Mesenteric fat pad (tissue), 1 donor: ENCODE measurements around the gene CACNA2D1. TPM values are rescaled to one million over a fixed set of nuclear protein-coding genes. Genes with fewer than 3 reads are reported as not detected.
A peak's percentile ranks its signal among the peaks of the same experiment; 100 is the strongest.

Experiments
- DNase-seq: peaks from one replicate; pipeline ENCODE4 v3.0.0-alpha.2; 2020; ENCODE audit warnings: low spot score
- total RNA-seq: library from RNA; stranded (reverse); fragmentation: NEBNext Ultra II Directional; extraction: Animal tissue kit (Norgen Biotek cat#: 25700); gene quantifications from one replicate; pipeline ENCODE4 v1.2.1, GENCODE V29; 2021
- donor health status: DM: yes; HTN: yes; CAD: no.

The CACNA2D1 gene
- total RNA-seq, 1 donor from 2014 or later: 33.5 TPM

DNA sequence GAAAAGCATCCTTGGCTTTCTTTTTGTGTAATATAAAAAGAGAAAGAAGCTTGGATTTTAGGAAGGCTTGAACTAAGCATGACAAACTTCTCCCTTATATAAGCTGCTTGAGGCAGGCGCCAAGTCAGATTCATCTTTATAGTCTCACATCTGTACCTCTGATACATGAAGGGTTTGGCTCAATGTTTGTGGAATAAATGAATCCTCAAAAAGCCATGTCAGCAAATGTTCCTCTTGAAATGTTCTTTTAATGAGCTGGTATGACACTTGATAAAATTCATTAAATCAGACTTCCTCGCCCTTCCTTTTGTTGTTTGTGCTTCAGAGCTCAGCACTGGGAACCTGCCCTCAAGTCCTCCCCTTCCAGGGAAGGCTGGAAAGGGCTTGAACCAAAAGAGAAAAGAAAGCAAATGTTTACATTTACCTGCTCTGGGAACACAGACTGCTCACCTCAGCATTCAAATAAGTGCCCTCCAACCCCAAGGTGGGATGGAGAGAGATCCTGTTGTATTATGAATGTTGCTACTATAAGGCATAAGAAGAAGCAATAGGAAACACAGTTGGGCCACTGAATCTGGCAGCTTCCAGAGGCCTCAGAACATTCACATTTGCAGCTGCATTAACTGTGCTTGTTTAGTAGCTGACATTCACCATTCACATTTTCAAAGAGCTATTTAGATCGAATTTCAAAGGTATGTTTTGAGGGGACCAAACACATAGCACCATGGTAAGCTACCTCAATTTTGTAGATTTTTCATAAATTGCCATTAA is 212.6 kb downstream of the CACNA2D1 start:
- no peak for DNase-seq

DNA sequence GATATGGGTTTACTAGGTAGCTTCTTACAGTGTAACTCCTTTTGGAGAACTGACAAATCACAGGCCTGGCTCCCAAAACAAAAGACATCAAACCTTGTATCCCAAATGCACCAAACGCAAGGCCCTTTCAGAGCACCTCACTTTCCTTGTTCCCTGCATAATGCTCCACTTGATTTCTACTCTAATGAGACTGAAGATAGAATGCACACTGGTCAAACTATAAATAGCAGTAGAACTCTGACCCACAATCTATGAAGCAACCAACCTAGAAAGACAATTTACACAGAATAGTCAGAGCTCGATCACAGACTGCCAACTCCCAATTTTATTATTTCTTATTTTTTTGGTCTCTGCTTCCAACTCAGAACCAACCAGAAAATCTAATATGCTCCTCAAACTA is 214.4 kb downstream of the CACNA2D1 start:
- DNase-seq: no peak

DNA sequence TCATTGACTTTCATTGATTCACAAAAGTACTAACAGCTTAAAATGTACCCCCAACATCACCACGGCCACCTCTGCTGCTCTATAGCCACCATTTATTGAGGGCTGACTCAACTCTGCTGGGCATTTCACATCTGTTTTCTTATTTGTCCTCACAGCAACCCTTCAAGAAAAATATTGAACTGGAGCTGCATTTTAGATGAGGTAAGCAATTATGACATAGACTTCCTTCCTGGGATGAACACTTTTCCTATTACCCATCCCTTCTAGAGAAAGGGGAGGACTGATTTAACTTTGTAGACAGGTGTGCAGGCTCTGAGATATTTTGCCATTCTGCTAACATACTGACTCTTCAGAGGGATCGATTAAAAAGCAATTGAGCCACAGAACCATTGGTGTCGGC is 217.4 kb downstream of the CACNA2D1 start:
- DNase-seq: no peak

DNA sequence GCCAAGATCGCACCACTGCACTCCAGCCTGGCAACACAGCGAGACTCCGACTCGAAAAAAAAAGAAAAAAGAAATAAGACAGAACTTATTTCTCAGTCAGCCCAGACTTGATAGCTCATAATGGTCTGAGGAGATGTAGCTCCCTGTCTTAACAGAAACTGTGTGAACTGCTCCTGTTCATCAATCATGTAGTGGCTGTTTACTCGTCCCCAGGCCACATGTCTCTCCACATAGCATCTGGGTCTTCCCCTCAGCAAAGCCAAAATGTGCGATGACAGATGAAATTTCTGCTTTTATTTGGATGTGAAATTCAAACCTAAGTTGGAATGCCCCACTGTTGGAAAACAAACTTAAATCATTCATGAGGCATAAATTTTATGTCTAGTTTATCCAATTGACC is 219.0 kb downstream of the CACNA2D1 start:
- DNase-seq: no peak

DNA sequence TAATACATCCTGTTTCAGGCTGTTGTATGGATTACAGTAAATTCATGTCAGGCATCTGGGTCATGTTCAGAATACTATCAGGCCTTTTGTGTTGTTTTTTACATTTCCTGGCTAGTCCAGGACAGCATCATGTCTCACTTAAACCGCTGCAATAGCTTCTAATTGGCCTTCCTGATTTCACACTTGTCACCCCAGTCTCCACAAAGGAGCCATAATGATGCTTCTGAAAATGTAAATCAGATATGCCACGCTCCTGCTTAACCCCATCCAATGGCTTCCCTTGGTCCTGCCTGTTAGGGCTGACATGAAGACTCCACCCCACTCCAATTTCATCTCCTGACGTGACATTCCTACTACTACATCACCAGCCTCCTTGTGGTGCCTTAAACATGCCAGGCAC is 220.0 kb downstream of the CACNA2D1 start:
- no peak for DNase-seq

DNA sequence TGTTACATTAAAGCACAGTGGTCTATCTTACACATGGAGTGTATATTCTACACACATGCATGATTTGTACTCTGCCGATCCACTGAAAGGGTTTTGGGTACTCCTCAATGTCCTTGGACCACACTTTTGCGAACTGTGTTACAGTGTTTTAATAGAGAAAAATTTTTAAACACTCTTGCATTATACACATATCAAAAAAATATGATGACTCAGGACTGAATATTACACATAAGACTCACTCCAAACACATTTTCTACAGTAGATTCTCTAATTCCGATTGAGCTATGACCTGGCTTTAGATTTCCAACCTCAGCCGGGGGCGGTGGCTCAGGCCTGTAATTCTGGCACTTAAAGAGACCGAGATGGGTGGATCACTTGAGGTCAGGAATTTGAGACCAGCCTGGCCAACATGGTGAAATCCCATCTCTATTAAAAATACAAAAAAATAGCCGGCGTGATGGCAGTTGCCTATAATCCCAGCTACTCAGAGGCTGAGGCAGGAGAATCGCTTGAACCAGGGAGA is 222.4 kb downstream of the CACNA2D1 start:
- DNase-seq: no peak

DNA sequence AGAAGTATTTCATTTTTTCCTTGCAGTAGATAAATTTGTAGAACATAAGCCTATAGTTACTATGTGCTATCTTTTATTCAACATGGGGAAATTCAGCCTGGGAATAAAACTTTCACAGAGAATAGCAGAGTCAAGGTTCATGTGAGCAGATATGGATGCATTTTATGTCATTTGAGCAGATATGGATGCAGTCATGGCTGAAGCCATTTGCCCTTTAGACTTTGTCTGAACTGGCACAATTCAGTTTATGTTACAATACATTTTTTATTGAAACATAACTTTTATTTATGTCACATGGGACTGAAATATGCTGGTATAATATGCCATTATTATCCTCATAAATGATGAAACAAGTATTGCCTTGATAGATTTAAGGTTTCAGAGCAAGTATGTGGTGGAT is 231.1 kb downstream of the CACNA2D1 start:
- DNase-seq: no peak

DNA sequence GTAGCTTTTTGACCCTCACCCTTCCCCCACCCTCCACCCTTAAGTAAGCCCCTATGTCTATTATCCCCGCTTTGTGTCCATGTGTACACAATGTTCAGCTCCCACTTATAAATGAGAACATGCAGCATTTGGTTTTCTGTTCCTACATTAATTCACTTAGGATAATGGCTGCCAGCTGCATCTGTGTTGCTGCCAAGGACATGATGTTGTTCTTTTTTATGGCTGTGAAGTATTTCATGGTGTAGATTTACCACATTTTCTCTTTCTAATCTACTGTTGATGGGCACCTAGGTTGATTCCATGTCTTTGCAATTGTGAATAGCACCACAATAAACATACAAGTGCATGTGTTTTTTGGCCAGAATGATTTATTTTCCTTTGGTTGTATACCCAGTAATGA is 232.2 kb downstream of the CACNA2D1 start:
- no peak for DNase-seq

DNA sequence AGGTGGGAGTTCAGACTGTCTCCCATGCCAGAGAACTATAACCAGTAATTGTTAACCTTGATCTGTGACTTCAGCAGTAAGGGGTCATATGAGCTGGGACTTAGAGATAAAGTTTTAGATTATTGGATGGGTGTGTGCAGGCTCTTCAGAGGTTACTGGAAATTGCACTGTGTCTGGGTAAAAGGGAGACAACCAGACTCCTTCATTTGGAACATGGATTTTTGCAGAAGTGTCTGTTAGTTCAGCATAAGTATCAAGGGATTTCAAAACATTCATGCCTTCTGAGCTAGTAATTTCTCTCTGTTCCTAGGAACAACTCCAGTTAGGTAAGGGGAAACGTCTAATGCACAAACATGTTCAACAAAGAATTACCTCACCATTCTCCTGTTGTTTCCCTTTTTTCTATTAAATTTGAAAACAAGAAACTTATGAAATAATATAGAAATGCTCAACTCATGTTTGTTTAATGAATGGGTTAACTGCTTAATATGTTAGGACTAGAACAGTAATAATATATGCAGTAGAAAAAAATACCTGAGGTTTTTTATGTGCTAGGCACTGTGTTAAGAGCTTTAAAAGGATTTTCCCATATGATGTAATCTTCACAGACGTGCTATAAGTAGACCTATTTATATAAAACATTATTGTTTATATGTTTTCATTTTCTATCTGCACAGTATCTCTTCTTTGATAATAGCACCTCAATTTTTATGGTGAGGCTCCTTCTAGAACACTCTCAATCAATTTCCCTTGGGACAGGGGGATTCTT is 233.0 kb downstream of the CACNA2D1 start:
- no peak for DNase-seq

DNA sequence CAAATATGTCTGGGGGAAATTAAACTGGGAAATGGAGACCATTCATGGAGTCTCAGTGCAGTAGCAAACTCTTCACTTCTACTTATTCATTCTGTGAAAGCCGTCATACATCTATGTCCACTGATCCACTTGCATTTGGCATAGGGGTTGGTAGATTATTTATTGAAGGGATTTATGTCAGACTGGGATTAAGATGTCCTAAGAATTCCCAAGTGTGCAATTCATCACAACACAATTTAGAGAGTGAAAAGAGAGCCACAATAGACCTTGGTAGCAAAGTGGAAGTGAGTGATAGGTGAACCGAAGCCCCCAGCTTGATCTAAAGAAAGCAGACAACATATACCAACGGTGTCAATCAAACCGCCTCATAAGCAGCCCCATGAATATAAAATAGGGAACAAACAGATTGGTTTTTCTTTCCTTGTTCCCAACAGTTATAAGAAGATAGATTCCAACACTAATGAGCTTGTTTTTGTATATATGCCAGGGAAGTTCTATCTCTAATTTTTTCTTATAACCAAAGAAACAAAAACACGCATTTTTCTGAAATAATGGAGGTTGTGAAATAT is 234.3 kb downstream of the CACNA2D1 start:
- DNase-seq: no peak

DNA sequence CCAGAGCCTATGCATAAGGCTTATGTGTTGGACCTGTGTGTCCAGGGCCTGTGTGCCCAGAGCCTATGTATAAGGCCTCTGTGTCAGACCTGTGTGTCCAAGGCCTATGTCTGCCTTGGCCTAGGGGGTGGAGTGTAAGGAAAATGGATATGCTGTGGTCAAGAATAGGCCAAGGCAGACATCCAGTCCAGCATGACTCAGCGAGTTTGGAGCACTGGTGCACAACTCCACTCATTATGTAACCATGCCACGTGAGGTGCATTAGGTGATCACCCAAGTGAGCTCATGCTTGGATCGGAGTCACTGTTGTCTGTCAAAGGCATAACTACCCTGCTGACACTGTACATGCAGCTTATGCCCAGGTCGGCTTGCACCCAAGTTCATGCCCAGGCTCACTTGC is 238.9 kb downstream of the CACNA2D1 start:
- DNase-seq: peak; percentile 51

DNA sequence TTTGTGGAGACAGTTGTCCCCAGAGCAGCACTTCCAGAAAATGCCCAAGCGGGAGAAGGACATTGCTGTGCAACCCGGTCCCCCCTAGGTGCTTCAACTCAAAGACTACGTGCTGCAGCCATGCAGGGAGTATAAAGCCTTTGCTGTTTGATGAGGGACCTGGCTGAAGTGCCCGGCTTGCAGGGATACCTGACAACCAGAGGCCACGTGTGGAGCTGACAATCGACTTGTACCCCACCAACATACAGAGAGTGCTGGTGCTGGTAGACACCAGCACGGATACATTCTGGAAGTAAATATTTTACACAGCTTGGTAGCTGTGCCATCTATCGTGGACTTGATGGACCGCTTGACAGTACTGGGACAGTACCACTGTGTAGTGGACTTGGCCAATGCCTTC is 240.6 kb downstream of the CACNA2D1 start:
- no peak for DNase-seq

DNA sequence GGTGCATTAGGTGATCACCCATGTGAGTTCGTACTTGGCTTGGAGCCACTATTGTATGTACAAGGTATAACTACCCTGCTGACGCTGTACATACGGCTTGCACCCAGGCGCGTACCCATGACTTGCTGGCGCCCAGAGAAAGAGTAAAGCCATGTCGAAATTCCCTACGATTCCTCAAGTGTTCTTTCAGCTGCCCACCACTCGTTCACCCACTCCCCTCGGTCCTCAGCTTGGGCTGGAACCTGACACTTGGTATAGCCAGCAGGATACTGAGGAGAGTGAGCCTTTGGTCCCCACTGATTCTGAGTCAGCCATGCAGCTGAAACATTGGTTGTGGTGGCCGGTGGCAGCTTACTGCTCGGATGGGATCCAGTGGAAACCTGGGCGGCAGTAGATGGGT is 241.5 kb downstream of the CACNA2D1 start:
- DNase-seq: no peak

DNA sequence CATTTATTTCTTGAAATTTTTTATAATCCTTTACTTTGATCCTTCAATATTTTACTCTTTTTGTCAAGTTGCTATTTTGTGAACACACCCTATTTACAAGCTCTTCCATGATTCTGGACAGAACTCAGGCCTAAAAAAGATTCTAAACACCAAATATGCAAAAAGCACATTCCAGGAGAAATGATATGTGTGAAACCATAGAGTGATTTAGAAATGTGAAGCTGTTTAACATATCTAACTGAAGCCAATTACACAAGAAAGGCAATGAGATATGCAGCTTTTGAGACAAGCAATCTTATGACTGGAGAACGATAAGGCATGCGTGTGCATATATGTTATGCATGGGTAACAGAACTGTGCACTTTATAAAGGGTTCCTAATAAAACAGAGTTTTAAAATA is 243.0 kb downstream of the CACNA2D1 start:
- DNase-seq: no peak

DNA sequence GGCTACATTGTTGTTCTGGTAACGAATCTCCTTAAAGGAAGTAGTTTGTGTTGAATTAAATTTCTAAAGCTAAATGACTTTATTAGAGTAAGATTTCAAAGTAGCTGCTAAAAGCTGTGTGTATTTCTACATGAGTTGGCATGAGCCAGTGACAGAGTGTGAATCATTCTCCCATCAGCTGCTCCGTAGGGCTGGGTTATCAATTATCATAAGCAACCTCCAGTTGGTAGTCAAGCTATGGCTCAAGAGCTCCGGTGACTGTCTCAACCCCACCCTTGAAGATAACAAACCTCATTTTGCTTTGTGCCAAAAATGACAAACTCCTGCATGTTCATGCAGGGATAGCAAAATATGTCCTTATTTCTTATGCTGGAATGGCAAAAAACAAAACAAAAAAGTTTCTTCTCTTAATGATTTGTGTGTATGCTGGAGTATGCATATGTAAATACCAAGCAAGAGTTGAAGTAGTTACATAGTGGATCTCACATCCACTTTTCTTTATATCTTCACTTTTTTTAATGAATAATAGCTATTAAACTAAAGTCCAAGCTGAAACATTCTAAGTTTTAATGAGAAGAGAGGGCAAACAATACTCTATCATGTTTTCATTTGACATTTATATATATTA is 249.4 kb downstream of the CACNA2D1 start:
- DNase-seq: no peak

DNA sequence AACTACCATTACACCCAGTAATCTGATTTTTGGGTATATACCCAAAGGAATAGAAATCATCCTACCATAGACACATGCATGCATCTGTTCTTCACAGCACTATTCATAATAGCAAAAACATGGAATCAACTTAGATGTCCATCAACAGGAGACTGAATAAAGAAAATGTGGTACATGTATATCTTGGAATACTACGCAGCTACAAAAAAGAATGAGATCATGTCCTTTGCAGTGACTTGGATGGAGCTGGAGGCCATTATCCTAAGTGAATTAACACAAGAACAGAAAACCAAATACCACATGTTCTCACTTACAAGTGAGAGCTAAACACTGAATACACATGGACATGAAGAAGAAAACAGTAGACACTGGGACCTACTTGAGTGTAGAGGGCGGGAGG is 254.9 kb downstream of the CACNA2D1 start:
- DNase-seq: no peak

DNA sequence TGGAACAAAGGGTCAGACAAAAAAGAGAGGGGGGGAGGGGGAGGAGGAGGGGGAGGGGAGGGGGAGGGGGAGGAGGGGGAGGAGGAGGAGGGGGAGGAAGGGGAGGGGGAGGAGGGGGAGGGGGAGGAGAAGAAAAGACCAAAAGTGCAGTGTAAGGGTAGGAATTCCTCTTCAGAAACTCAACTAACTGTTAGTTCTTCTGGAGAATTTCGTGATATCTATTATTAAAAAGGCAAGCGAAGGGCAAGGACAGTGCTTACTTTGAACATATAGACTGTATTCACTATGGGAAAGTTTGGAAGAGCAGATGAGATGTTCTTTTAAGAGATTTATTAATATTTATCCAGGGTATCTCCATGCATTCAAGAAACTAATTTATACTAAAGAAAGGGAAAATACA is 258.1 kb downstream of the CACNA2D1 start:
- DNase-seq: no peak

DNA sequence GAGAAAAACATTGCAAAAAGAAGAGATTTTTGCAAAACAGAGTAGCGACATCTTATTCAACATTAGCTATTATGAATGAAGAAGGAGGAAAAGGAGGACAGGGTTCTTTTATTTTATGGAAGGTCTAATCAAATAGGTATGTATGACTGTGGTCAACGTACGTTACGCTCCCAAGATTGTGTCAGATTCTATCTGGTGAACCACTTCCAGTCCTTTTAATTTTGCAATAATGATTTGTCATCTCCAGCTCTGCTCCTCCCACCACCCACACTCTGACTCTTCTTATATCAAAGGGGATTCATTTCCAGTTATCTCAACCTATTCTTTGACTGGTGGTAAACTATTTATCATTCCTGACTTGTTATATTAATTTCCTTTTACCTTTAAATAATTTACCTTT is 259.9 kb downstream of the CACNA2D1 start:
- no peak for DNase-seq

DNA sequence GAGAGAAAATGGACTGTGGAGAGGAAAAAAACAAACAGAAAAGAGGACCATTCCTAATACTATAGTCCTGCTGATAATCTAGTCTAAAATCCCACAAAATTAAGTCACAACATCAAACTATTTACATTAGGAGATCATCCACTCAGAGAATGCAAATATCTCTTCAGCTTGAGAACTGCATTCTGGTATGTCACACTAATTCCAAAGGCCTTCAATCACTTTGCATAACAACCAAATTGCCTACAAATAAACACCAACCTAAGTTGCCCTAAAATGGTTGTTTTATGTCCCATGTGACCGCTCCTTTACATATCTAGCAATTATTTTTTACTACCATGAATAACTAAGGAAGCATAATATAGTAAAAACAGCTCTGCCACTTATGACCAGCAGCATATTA is 264.3 kb downstream of the CACNA2D1 start:
- DNase-seq: no peak

DNA sequence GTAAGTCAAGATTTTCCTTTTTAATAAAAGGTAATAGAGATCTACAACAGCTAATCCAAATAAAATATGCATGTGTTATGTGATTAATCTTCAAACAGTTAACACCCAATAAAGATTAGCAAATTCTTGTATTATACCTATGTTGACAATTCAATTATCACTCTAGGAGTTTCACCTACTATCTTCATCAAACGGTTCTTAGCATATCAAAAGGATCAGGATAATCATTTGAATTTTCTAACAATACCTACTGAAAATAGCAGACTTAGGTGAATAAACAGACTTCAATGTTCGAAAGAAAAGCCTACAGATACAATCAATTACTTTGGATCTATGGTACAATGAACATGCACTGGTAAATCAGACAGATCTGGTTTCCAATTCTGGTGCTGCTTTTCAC is 268.3 kb downstream of the CACNA2D1 start:
- no peak for DNase-seq

DNA sequence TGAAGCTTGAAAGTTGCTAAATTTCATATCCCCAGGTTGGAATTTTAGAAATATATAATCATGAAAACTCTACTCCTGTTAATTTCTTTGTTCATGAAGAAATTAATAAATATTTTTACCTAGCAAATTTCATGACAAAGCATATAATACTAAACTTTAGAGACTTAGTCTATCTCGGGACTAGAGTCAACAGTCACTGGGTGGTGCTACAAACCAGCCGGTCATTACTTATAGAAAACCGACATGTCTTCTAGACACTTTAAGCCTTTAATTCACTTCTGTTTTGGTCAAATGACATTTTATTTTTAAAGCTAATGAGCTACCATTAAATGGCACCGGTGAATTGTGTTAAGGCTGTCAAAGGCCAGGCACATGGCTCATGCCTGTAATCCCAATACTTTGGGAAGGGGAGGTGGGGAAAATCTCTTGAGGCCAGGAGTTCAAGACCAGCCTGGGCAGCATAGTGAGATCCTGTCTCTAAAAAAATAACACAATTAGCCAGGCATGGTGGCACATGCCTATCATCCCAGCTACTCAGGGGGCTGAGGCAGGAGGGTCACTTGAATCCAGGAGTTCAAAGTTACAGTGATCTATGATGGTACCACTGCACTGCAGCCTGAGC is 270.1 kb downstream of the CACNA2D1 start:
- no peak for DNase-seq
